PFSK-1 (cell line): ENCODE measurements around the gene RELL1.

Source experiments
- POLR2AphosphoS5 ChIP-seq: IDR thresholded peaks from 2 replicates; pipeline ENCODE4 v1.6.1; 2012; ENCODE audit warnings: low read depth, mild to moderate bottlenecking, control low read depth, low read length, moderate library complexity
- REST ChIP-seq, 2 experiments: IDR thresholded peaks; 2 replicates each; pipeline versions ENCODE4 v1.6.1 to v1.8.0; 2011 to 2012; ENCODE audit warnings: low read depth in 2 of 2, low read length in 2 of 2, control low read depth in 1 of 2, inconsistent platforms in 1 of 2, mild to moderate bottlenecking in 1 of 2, moderate library complexity in 1 of 2; ENCODE audit not compliant: insufficient read depth in 1 of 2

DNA sequence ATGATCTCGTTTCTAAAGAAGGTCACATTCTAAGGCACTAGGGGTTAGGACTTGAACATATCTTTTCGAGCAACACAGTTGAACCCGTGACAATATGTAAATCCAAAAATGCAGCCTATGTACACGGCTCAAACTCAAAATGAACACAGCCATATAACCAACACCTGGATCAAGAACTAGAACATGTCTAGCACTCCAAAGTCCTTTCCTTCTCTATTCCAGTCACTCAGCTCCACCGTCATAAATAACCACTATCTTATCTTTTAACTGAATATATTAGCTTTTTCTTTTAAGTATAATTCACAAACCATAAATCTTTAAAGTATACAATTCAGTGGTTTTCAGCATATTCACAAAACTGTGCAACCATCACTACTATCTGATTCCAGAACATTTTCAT is 19.4 kb upstream of the RELL1 start:
- TF ChIP-seq POLR2AphosphoS5 (no peak), REST (IDR thresholded peaks at IDR 0.05; ENCODE audit: insufficient read depth in 1 of 2, low read depth in 2 of 2, low read length in 2 of 2) (no peak)
